ENCODE measurements around the gene MPPED2.

Gene MPPED2

DNA sequence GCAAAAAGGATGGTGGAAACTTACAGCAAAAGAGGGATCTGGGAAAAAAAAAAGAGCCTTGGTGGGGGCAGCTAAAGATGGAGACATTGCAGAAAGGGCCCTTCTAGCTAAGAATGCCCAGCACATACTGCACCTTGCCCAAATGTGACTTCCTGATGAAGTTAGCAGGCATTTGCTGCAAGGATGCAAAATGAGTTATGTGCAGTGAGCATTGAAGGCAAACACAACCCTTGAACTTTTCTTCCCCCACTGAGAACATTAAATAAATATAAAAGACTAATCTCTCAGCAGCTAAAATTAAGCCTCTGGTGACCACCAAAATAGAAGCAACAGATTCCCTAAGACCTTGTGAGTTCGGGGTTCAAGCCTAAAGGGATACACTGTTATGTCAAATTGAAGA, 133.3 kb downstream of the MPPED2 start:
- ATAC-seq, result no peak
- DNase-seq, result no peak

DNA sequence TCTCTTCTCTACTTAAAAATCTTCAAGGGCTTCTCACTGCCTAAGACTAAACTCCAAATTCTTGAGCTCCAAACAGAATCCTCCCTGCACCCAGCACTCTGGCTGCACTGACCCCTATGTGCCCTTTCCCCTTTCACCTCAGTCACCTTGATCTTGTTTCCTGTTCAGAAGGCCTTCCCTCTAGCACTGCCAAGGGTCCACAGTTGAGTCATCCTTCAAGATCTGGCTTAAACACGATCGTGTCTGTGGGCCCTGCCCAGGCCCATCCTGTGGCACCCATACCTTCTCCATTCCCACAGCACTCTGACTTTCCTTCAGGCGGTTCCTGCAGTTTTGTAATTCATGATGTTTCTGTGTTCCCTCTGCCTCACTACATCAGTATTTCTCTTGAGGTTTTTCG, 134.0 kb downstream of the MPPED2 start:
- DNase-seq, result no peak
- no peak for ATAC-seq

DNA sequence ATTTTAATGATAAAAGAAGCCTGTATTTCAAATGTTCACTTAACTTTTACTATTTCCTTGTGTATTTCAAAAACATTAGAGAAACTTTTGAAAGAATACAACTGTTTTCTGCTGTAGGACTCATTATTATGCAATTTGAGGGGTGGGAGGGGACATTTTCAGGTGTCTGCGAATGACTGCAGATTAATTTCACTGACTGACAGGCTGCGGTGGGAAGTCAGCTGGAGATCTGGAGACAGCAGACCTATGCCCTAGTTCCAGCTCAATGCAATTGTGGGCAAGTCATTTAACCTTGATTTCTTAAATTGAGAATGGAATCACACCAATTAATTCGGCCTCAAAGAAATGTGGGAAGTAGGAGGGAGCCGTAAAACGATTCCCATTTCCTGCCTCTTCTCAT, 134.5 kb downstream of the MPPED2 start:
- DNase-seq (no peak), ATAC-seq (no peak)

DNA sequence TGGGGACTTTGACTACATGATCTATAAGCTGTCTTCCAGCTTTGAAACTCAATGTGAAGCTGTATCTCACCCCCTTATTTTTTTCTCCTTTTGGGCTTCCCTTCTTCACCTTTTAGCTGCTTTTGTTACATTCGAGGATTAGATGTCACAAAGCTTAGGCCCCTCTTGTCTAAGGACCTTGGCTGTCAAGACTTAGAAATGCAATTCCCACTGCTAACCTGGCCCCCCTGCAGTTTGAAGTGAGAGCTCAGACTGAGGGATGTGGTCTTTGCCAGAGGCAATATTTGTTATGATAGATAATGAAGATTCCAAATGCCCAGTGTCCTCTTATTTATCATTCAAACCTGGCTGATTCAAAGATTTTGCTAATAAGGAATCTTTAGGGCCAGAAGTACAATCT, 135.0 kb downstream of the MPPED2 start:
- ATAC-seq, result no peak

DNA sequence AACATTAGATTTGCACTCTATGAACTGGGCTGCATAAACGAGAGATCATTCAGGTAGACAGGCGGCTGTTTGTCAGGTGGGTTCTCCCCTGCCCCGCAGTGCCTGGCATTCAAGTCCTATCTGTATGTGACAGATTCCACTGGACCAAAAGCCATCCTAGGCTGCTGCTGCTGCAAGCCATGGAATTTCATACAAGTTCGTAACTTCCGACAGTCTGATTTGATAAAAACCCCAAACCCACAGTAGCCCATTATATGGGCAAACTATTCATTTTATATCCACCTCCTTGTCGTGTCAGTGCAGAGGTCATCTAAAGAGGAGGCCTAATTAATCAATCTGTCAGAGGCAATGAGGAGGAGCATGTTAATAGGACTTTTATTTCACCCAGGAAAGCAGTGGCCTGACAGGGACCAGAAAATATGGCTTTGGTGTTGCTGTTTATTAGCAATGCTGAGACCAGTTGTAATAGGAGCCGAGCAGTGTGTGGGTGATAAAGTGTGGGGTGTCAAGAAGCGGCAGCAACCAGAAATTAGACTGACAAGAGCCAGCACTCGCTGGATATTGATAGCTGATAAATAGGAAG, 139.0 kb downstream of the MPPED2 start:
- ATAC-seq (no peak), DNase-seq (no peak)

More for the DNA sequence above, 135.0 kb downstream of the MPPED2 start:
- no peak for DNase-seq

DNA sequence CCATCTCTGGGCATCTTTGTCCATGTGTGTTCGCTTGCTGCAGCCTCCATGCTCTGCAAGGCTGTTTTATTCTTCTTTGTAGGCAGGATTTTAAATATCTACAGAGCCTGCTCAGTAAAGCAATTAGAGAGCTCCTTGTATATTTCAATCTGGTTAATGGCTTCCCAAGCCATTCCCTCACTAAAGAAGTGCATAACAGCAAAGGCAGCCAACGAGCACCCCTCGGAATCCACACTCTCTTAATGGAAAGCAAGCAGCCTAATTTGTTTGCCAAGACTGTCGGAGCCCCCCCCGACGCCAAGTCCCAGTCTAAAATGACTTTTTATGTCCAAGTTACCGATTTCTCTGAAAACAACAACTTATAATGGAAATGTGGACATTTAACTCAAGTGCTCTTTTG, 139.6 kb downstream of the MPPED2 start:
- ATAC-seq (no peak), DNase-seq (no peak)

DNA sequence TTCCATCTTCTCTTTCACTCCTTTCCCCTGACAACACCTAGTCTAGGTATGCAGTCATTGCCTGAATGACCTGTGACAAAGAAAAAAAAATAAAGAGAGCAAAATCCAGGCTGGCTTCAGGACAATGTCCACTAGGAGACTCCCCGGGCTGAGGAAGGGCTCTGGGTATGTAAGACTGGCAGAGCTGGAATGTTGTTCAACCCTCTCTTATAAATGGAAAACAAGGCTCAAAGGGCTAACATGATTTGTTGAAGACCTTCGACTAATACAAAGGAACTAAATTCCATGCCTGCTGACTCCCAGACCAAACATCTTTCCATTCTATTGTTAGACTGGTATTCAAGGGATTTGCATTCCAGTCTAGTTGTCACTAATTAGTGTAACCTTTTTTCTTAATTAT, 141.1 kb downstream of the MPPED2 start:
- ATAC-seq, result no peak

DNA sequence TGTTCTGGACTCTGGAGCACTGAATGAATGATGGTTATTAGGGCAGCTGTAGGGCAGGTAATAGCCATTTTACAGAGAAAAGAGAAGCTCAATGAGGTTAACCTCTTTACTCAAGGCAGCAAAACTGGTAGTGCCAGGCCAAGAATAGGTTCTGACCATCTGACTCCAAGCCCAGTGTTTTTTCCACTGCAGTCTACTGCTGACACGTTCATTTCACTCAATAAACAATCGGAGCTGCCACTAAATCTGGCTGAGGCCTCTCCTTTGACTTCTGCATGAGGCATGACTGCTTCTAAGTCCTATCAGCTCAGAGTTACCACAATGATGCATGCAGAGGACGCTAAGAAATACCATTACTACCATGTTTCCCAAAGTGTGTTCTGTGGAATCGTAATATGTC, 145.6 kb downstream of the MPPED2 start:
- no peak for ATAC-seq
- DNase-seq, result no peak

More for the DNA sequence above, 141.1 kb downstream of the MPPED2 start:
- DNase-seq, result no peak

DNA sequence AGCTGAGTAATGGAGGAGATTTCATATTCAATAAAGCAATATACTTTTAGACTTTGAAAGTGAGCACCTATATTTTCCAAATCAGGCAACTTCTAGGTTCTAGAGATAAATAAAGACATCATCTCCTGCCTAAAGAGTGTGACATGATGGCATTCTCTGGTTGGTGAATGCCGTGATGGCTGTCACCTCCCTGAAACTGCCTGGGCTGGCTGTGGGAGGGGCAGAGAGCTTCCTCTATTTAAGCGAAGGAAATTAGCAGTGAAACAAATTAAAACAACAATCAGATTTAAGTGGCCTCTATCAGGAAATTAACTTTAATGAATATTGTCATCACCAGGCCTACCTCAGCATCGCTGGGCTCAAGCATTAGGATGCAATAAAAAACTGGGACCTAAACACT, 149.4 kb downstream of the MPPED2 start:
- DNase-seq (no peak), ATAC-seq (no peak)

DNA sequence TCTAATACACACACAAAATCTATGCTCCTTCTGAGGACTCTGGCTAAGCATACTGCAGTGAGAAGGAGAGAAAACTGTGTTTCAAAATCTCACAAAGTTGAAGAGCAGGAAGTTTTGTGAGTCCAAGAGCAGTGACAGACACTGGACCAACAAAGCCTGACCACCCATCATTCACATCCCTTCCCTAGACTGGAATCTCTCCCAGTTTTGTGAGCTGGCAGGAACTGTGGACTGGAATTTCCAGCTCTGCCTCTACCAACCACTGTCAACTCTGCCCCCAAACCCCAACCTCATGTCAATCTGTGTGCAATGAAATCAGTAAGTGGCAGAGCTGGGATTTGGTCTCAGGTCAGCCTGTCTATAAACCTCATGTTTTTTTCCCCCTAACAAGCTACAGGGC, 150.7 kb downstream of the MPPED2 start:
- no peak for DNase-seq
- no peak for ATAC-seq

DNA sequence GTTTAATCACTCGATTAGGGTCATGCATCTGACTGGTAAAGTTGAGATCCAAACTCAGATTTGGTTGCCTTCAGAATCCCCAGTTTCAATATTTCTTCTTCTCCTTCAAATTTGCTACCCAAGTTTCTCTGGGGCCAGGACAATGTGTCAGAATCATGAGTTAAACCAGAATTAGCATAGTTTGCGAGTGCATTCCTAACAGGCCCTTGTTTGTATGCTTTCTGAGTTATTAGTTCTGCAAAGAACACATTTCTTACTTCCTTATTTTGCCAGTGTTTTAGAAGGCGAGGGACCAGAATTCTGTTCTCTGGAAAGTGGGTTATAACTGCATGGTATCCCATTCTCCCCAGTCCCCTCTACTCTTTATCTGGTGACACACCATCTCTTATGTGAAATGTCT, 151.3 kb downstream of the MPPED2 start:
- DNase-seq (no peak), ATAC-seq (no peak)

DNA sequence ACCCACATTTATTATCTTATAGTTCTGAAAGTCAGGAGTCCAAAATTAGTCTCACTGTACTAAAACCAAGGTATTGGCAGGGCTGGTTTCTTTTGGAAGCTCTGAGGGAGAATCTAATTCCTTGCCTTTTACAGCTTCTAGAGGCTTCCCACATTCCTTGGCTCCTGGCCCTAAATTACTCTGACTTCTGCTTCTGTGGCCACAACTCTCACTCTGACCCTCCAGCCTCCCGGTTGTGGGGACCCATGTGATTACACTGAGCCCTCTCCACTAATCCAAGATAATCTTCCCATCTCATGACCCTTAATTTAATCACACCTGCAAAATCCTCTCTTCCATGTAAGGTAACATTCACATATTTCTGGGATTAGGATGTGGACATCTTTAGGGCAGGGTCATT, 152.3 kb downstream of the MPPED2 start:
- DNase-seq, result no peak
- ATAC-seq, result no peak

DNA sequence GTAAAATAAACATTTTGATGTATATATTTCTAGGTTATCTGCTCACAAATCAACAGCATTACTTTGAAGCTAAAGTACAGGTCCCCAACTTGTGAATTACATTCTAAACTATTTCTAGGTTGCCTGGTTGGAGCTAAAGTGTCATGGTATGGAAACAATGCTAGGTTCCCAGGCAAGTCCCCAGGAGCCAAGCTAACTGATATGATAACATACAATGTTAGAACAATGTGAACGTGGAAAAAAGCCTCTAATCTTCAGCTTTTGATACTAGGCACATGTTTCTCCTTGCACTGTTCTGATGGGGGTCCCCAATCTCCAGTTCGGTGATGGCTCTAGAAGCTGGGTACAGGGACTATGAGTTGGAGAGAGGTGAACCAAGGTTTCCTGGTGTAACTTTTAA, 153.4 kb downstream of the MPPED2 start:
- no peak for ATAC-seq
- no peak for DNase-seq

DNA sequence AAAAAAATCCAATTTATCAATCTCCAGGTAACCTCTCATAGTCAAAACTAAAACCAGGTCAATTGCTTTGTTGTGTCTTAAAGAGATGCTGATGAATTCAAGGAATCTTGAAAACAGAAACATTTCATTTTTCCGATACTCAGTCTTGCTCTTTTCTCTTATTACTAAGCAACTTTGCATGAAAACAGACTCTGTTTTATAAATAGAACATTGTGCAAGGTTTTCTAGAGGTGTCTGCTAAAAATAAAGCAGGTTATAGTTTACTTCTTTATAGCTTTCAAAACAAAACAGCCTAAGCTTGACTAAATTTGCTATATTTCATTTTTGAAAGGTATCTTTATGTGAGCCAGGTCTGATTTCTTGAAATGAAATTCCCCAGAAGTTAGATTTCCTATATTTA, 154.0 kb downstream of the MPPED2 start:
- ATAC-seq (no peak), DNase-seq (no peak)

DNA sequence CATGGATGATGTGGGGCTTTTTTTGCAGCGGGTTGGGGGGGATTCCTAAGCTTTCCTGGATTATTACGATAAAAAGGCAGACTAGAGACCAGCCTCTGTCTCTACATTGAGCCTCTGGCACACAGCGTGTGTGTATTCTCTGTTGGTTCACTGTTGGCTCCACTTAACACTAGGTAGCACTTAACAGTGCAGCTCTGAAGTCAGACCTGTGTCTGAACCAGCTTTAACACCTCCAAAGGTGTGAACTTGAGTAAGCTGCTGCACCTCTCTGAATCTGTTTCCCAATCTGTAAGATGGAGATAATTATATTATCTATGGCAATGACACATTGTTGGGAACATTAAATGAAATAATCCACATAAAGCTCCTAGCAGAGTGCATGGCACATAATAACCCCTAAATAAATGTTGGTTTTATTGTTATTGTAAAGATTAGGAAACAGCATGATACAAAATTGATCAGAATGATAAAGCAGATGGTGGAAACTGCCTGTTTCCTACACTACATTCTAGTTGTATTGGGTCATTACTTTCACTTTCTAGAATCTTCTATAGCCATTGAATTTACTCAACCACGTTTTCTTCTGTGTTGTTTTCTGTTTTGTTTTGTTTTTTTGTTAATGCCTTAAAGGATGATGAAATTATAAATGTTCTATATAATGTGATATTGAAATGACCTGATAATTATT, 154.9 kb downstream of the MPPED2 start:
- DNase-seq, result no peak
- no peak for ATAC-seq

DNA sequence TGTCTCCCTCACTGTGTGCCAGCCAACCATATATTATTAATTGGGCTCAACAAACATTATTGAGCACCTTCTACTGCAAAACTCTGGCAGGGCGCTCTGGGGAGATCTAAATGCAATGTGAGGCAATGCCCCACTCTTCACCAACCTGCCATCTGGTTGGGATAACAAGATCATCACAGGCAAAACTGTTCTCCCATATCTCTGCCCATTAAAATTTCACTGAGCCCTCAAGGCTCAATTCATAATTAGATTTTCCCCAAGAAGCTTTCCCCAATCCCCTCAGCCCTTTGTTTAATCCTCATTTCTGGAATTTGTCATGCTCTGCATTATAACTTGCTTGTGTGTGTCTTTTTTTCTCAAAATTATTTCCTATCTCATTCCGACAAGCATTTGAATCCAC, 156.6 kb downstream of the MPPED2 start:
- DNase-seq, result no peak
- ATAC-seq, result no peak

DNA sequence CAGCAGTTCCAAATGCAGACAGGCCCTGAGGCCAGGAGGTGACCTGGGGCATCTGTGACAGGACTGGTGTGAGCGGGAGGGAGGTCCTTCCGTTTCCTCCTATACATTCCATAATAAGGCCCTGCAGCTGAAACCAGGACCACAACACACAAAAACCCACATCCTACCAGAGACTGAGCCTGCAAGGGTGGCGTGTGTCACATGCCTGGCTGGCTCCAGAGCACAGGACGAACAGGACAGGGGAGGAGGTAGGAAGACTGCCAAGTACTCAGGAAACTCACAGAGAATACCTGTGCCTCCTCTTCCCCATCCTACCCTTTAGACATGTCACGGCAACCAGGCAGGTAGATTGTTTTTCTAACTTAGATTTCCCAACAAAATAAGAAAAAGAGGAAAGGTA, 159.4 kb downstream of the MPPED2 start:
- ATAC-seq, result no peak

DNA sequence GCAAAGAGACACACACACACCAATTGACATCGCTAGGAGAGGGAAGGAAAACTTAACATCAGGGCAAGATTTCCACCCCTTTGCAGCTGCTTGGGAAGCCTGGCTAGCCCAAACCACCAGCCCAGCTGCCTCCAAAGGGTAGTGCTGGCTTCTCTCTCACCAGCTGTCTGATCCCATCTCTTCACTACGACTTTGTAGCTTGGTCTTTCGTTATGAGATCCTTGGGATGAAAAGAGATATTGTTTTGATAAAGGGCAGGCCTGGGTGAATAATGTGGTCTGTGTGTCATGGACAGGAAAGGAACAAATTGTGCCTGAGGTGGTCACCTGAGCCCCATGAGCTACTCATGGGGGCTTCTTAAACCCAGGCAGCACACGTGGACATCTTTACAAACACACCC, 161.3 kb downstream of the MPPED2 start:
- no peak for DNase-seq
- no peak for ATAC-seq

More for the DNA sequence above, 159.4 kb downstream of the MPPED2 start:
- DNase-seq, result no peak

DNA sequence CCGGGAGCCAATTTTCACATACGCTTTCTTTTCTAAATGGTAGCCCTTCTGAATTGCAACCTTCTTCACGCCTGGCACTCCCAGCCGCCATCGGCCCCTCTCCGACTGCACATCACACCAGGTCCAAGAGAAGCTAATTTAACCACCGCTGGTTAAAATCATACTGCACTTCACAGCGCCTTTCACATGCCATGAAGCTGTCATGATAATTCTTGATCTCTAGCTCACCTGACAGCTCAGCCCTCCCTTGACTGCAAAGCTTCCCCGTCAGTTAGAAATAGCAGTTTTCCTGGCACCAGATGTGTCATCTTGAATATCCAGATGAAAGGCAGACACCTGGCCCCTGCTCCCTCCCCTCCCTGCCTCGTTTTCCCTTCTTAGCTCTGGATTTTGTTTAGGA, 161.8 kb downstream of the MPPED2 start:
- ATAC-seq (no peak), DNase-seq (no peak)

DNA sequence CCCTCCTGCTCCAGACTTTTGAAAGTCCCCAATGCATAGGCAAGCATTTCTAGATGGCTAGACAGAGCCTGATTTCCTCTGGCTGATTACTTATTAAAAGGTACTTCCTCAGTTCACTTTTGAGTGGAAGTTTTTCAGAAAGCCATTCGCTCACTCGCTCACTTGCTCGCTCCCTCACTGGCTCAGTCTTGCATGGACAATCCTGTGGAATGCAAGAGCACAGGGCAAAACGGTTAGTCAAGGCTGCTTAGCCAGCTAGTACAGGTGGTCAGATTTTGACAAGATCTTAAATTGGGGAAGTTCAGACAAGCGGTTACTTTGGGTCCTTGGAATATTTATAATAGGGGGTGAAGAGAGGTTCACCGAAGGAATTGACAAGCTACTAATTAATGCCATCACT, 162.3 kb downstream of the MPPED2 start:
- ATAC-seq, result no peak
- DNase-seq, result no peak

DNA sequence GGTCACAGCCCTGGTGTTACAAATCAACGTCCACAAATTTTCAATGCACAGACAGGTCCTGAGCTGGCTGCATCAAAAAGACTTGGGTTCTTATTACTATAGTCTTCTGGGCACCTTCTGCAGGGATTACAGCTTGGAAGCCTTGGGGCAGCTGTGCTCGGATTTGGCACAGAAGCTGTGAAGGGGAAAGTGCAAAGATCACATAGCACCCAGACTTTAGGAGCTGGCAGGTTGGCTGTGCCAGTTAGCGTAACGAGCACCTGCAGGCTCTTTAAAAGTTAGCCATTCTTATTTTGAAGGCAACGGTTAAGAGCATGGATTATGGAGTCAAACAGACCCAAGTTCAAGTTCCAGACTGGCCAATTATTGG, 162.9 kb downstream of the MPPED2 start:
- DNase-seq (no peak), ATAC-seq (no peak)

DNA sequence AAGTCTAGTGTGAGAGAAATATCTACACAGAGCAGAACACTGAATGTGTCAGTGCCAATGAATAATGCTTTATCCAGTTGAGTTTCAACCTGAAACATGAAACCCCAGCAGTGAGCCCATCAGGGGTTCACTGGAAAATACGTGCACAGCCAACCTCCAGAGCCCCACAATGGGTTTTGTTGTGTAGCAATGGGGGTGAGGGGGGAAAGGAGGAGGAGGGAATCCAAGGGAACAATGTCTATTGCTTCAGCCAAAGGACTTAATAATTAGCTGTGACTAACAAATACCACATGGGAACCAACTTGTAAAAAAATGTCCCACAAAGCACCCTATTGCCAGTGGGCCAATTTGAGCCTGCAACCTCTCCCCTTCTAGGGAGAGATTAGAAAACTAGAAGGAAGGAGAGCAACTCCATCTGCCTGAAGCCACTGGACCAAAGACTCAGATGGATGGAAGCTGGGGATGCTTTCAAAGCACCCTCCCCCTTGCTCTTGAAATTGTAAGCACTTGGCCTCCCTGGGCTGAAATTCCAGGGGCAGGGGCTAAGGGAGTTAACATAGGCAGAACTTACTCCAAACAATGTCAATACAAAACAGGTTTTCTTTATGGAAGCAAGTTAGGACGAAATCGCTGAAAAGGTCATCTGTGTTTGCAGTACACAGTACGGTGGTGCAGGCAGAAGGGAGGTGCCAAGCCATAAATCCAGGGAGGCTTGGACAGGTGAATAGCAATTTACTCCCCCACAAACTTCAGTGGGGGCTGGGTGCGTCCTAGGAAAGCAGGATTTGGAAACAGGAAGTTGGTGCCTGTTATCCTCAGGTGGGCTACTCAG, 163.5 kb downstream of the MPPED2 start:
- no peak for DNase-seq
- no peak for ATAC-seq

DNA sequence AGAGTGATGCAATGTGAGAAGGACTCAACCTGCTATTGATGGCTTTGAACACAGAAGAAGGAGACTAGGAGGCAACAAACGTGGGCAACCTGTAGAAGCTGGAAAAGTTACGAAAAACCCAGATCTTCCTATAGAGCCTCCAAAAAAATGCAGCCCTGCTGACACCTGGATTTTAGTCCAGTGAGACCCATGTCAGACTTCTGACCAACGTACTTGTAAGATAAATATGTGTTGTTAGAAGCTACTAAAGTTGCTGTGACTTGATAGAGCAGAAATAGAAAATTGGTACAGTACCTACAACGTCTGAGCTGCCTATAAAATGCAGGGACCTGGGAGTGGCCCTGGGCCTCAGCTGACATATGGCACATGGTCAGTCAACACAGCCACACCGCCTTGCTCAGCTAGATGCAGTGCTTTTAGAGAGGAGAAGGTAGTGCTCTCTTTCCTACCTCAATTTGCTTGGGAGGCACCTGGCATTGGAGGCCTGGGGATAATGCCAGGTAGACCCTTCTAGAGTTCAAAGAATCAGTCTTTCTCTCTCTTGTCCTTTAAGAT, 165.8 kb downstream of the MPPED2 start:
- no peak for ATAC-seq
- DNase-seq, result no peak
